ENCODE data around the gene ARHGEF18.

GRCh38 chr19:7386308-7386707, 37.6 kb downstream of the ARHGEF18 start:
- TF ChIP-seq EZH2 (IDR thresholded peaks at IDR 0.05; ENCODE audit: borderline replicate concordance, insufficient read depth, low read depth, low read length, poor library complexity, severe bottlenecking): no peak
- no peak for TF ChIP-seq CTCF (IDR thresholded peaks at IDR 0.05)

Measured in B cell (primary cell).